NCI-H345 treated with DMSO at 0.1 percent for 48 hours (cell line): ENCODE measurements around the gene CACNB1.
A peak's percentile ranks its signal among the peaks of the same experiment; 100 is the strongest.

Source experiments
- DNase-seq: peaks from one replicate; lab custom pipeline; 2025; ENCODE audit not compliant: unreplicated experiment; lab: John Stamatoyannopoulos, UW

CACNB1 gene

GRCh38 chr17:39153599-39154051 lies 43.8 kb downstream of the CACNB1 start:
- DNase-seq = peak; percentile 74

GRCh38 chr17:39151943-39152818 lies 45.3 kb downstream of the CACNB1 start:
- DNase-seq = no peak

GRCh38 chr17:39151150-39151942 lies 46.1 kb downstream of the CACNB1 start, which contains the start of gene PLXDC1:
TSS of gene PLXDC1 (minus strand) at chr17:39151637. CDS start at chr17:39151437, 200 bp downstream.
- DNase-seq = no peak

- DNase-seq = no peak
Measured at GRCh38 chr17:39150795-39151149, 46.7 kb downstream of the CACNB1 start.

- no peak for DNase-seq
Measured at GRCh38 chr17:39150104-39150634, 47.3 kb downstream of the CACNB1 start.

GRCh38 chr17:39147221-39148185 lies 50.0 kb downstream of the CACNB1 start:
- DNase-seq = no peak

GRCh38 chr17:39146273-39146672 lies 51.2 kb downstream of the CACNB1 start:
- DNase-seq = no peak

GRCh38 chr17:39145143-39145542 lies 52.3 kb downstream of the CACNB1 start:
- no peak for DNase-seq

GRCh38 chr17:39144416-39144840 lies 53.0 kb downstream of the CACNB1 start:
- DNase-seq = peak; percentile 9

GRCh38 chr17:39143552-39144093 lies 53.8 kb downstream of the CACNB1 start:
- no peak for DNase-seq

- no peak for DNase-seq
Measured at GRCh38 chr17:39141915-39142664, 55.4 kb downstream of the CACNB1 start.

GRCh38 chr17:39141294-39141693 lies 56.2 kb downstream of the CACNB1 start:
- DNase-seq = no peak

- no peak for DNase-seq
Measured at GRCh38 chr17:39139561-39139960, 57.9 kb downstream of the CACNB1 start.

- no peak for DNase-seq
Measured at GRCh38 chr17:39139161-39139511, 58.3 kb downstream of the CACNB1 start.

- DNase-seq = no peak
Measured at GRCh38 chr17:39138431-39139160, 58.9 kb downstream of the CACNB1 start.

- DNase-seq = no peak
Measured at GRCh38 chr17:39134878-39135277, 62.6 kb downstream of the CACNB1 start.

GRCh38 chr17:39132192-39132610 lies 65.3 kb downstream of the CACNB1 start:
- no peak for DNase-seq

- no peak for DNase-seq
Measured at GRCh38 chr17:39131616-39132015, 65.9 kb downstream of the CACNB1 start.

- DNase-seq = no peak
Measured at GRCh38 chr17:39130205-39130604, 67.3 kb downstream of the CACNB1 start.
